GM23248 (cell line): ENCODE results near the gene ACTL10. TPM values are rescaled to one million over a fixed set of nuclear protein-coding genes. Genes with fewer than 3 reads are reported as not detected.

Experiments
- DNase-seq: peaks from one replicate; pipeline ENCODE4 v3.0.0-alpha.2; 2015
- H2AFZ ChIP-seq: fragments of 200-600 bp; sonication (generic); 2 replicates; pipeline ENCODE4 v1.6.1; 2016; ENCODE audit warnings: antibody characterized with exemption
- H3F3A ChIP-seq: fragments of 200-600 bp; sonication (generic); 2 replicates; pipeline ENCODE4 v1.6.1; 2016; ENCODE audit warnings: mild to moderate bottlenecking, antibody characterized with exemption, mixed run types; ENCODE audit not compliant: insufficient read depth
- H3K27ac ChIP-seq: fragments of 200-600 bp; sonication (generic); 2 replicates; pipeline ENCODE4 v1.5.1; 2016; ENCODE audit warnings: mild to moderate bottlenecking
- H3K27me3 ChIP-seq: fragments of 200-600 bp; sonication (generic); replicated peaks from 2 replicates; pipeline ENCODE4 v1.6.1; 2016; ENCODE audit warnings: mild to moderate bottlenecking; ENCODE audit not compliant: insufficient read depth
- H3K36me3 ChIP-seq: fragments of 200-600 bp; sonication (generic); 2 replicates; pipeline ENCODE4 v1.6.1; 2016; ENCODE audit warnings: low read depth, mild to moderate bottlenecking
- H3K4me1 ChIP-seq: fragments of 200-600 bp; sonication (generic); 2 replicates; pipeline ENCODE4 v1.6.1; 2016; ENCODE audit warnings: mild to moderate bottlenecking; ENCODE audit not compliant: insufficient read depth
- H3K4me2 ChIP-seq: fragments of 200-600 bp; sonication (generic); one replicate; pipeline ENCODE4 v1.6.1; 2016; ENCODE audit warnings: mild to moderate bottlenecking; ENCODE audit not compliant: unreplicated experiment
- H3K4me3 ChIP-seq: fragments of 200-600 bp; sonication (generic); 2 replicates; pipeline ENCODE4 v1.5.1; 2016; ENCODE audit warnings: mild to moderate bottlenecking
- H3K79me2 ChIP-seq: fragments of 200-600 bp; sonication (generic); 2 replicates; pipeline ENCODE4 v1.6.1; 2016; ENCODE audit warnings: mild to moderate bottlenecking; ENCODE audit not compliant: insufficient read depth
- H3K9ac ChIP-seq: fragments of 200-600 bp; sonication (generic); 2 replicates; pipeline ENCODE4 v1.6.1; 2016; ENCODE audit warnings: mild to moderate bottlenecking
- H3K9me2 ChIP-seq: fragments of 200-600 bp; sonication (generic); 2 replicates; pipeline ENCODE4 v1.6.1; 2016; ENCODE audit warnings: mixed run types, mild to moderate bottlenecking, moderate library complexity; ENCODE audit not compliant: insufficient read depth
- H3K9me3 ChIP-seq: fragments of 200-600 bp; sonication (generic); one replicate; pipeline ENCODE4 v1.6.1; 2017; ENCODE audit warnings: low read depth
- H4K20me1 ChIP-seq: fragments of 200-600 bp; sonication (generic); 2 replicates; pipeline ENCODE4 v1.6.0; 2016; ENCODE audit not compliant: insufficient read depth
- EZH2 ChIP-seq: fragments of 200-600 bp; sonication (generic); IDR thresholded peaks from 2 replicates; pipeline ENCODE4 v1.6.1; 2018; ENCODE audit warnings: antibody characterized with exemption, mild to moderate bottlenecking; ENCODE audit not compliant: insufficient read depth, poor library complexity, severe bottlenecking
- EZH2phosphoT487 ChIP-seq: fragments of 200-600 bp; sonication (generic); IDR thresholded peaks from 2 replicates; pipeline ENCODE4 v1.6.1; 2018; ENCODE audit warnings: antibody characterized with exemption, moderate library complexity, mild to moderate bottlenecking, low read depth; ENCODE audit not compliant: insufficient read depth
- WGBS, 2 experiments: methylation state at CpG; one replicate each; pipeline ENCODE4 v1.1.6; 2015 to 2017; ENCODE audit warnings: low lambda C conversion rate in 2 of 2, low coverage in 1 of 2; ENCODE audit errors: missing lambda C conversion rate in 2 of 2; 5-methylcytosine and 5-hydroxymethylcytosine counted together
- in situ Hi-C: fragments of 300-500 bp; cut with MboI; formaldehyde crosslinking; loops from 2 replicates; pipeline ENCODE4 v1.15.0; 2020
- polyA plus RNA-seq: library from polyadenylated mRNA; unstranded; fragments of >200 nt; fragmentation: Nextera tagmentation; extraction: Ambion mirVana; gene quantifications from 2 replicates; pipeline ENCODE4 v1.2.1, GENCODE V29; 2016
- total RNA-seq: library from RNA; depleted of rRNA; stranded (reverse); fragments of >200 nt; shearing (Covaris generic); gene quantifications from 2 replicates; pipeline ENCODE4 v1.2.3, GENCODE V29; 2014; rRNA removed

The ACTL10 gene
- total and polyA plus RNA-seq, 2 experiments from 2014 or later, result 1.7 to 3.4 TPM

DNA sequence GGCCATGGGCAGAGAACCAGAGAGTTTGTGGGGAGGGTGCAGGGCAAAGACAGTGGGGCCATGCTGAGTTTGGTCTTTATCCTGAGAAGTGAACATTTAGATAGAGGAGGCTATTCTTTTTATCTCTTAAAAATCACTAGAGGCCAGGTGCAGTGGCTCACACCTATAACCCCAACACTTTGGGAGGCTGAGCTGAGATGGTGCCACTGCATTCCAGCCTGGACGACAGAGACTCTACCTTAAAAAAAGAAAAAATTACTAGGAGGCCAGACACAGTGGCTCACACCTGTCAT is 44.6 kb downstream of the ACTL10 start:
- DNase-seq, result no peak
- TF ChIP-seq EZH2 (no peak), EZH2phosphoT487 (no peak)
- in situ Hi-C loops, result no loop called here
- H3K9me3 ChIP-seq, result no peaks in the 10 kb centered on the region
- H3K36me3 ChIP-seq, result no peaks in the 10 kb centered on the region
- H3K79me2 ChIP-seq, result no peaks in the 10 kb centered on the region
- no peaks in the 10 kb centered on the region for H3K4me1 ChIP-seq
- H3K9me2 ChIP-seq, result no peaks in the 10 kb centered on the region
- WGBS, 2 experiments, result 33 to 76% methylated on average over 1 of the region's 1 CpG
- no peaks in the 10 kb centered on the region for H3F3A ChIP-seq
- no peak overlapping the region for H3K27ac ChIP-seq
- no peak overlapping the region for H2AFZ ChIP-seq
- H3K4me3 ChIP-seq, result no peak overlapping the region
- H4K20me1 ChIP-seq, result no peaks in the 10 kb centered on the region
- no peak overlapping the region for H3K9ac ChIP-seq
- H3K27me3 ChIP-seq, result no peaks in the 10 kb centered on the region
- H3K4me2 ChIP-seq, result no peak overlapping the region

DNA sequence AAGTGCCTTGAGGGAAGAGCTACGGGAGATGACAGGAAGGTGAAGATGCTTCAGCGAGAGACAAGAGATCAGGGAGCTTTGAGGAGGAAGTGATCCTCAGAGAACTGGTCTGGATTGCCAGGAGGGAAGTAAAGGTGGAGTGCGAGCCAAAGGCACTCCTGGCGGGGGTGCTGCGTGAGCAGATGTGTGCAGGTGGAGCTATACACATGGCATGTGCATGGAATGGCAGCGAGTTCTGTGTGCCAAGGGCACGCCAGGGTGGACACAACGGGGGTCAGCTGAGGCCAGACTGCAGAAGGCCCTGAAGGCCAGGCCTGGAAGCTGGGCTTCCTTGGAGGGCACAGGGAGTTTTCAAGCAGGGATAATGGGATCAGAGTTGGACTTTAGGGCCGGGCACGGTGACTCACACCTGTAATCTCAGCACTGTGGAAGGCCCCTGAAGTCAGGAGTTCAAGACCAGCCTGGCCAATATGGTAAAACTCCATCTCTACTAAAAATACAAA is 47.2 kb downstream of the ACTL10 start:
- 82 to 87% methylated on average over 10 of the region's 10 CpGs for WGBS, 2 experiments
- TF ChIP-seq EZH2phosphoT487 (no peak), EZH2 (no peak)
- H3K79me2 ChIP-seq, result 0 out of 2 replicates have a peak, but pooled peaks cover 1% of the 10 kb centered on the region

DNA sequence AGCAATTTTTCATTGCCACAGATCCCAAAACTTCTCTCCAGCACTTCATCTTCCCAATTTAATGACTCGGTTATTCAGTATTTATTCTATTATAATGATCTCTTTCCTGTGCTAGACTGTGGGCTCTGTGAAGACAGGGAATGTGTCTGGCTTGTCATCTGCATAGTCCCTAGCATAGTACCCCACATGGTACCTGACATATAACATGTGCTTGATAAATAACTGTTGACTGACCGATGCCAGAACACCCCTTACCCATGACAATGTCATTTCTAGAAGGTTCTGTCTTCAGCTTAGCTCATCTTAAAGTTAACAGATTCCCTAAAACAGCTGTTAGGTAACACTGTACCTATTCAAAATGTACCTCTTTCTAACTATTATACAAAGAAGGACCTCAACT is 49.8 kb downstream of the ACTL10 start:
- no peaks in the 10 kb centered on the region for H3K9me3 ChIP-seq
- no peak overlapping the region for H3K27ac ChIP-seq
- no peak overlapping the region for H2AFZ ChIP-seq
- no peaks in the 10 kb centered on the region for H3K36me3 ChIP-seq
- DNase-seq, result no peak
- H3K79me2 ChIP-seq, result 0 out of 2 replicates have a peak, but pooled peaks cover 8% of the 10 kb centered on the region
- no peak overlapping the region for H3K9ac ChIP-seq
- TF ChIP-seq EZH2 (no peak), EZH2phosphoT487 (no peak)
- H3K4me3 ChIP-seq, result no peak overlapping the region
- H3F3A ChIP-seq, result no peaks in the 10 kb centered on the region
- H3K27me3 ChIP-seq, result no peaks in the 10 kb centered on the region
- in situ Hi-C loops, result no loop called here
- no peaks in the 10 kb centered on the region for H4K20me1 ChIP-seq
- no peak overlapping the region for H3K4me2 ChIP-seq
- 93% methylated on average over 2 of the region's 2 CpGs for WGBS, 2 experiments
- no peaks in the 10 kb centered on the region for H3K9me2 ChIP-seq
- H3K4me1 ChIP-seq, result no peaks in the 10 kb centered on the region

More for the DNA sequence above, 47.2 kb downstream of the ACTL10 start:
- no peaks in the 10 kb centered on the region for H4K20me1 ChIP-seq
- no peak overlapping the region for H3K4me3 ChIP-seq
- no peak for DNase-seq
- H3K36me3 ChIP-seq, result no peaks in the 10 kb centered on the region
- no peak overlapping the region for H3K27ac ChIP-seq
- no peaks in the 10 kb centered on the region for H3K9me2 ChIP-seq
- in situ Hi-C loops, result no loop called here
- no peak overlapping the region for H3K4me2 ChIP-seq
- H3K4me1 ChIP-seq, result no peaks in the 10 kb centered on the region
- H3K9ac ChIP-seq, result no peak overlapping the region
- no peaks in the 10 kb centered on the region for H3K27me3 ChIP-seq
- H3F3A ChIP-seq, result no peaks in the 10 kb centered on the region
- H2AFZ ChIP-seq, result no peak overlapping the region
- no peaks in the 10 kb centered on the region for H3K9me3 ChIP-seq

Other genes with a start within 250 kb of the ACTL10 start
- gene SNTA1, start 223.2 kb upstream of the ACTL10 start, total RNA-seq, result 24.2 and 24.5 TPM in 2 replicates
- gene SNTA1, start 223.2 kb upstream of the ACTL10 start, polyA plus RNA-seq, result 10.2 and 11.2 TPM in 2 replicates
- gene CBFA2T2, start 176.8 kb upstream of the ACTL10 start, total RNA-seq, result 5.3 and 8.6 TPM in 2 replicates
- 8.4 and 8.7 TPM in 2 replicates for gene CBFA2T2, start 176.8 kb upstream of the ACTL10 start, polyA plus RNA-seq
- gene C20orf144, start 4.6 kb upstream of the ACTL10 start, total RNA-seq, result 0.63 TPM in 1 of 2 replicates, not detected in the other
- 0.25 and 0.41 TPM in 2 replicates for gene C20orf144, start 4.6 kb upstream of the ACTL10 start, polyA plus RNA-seq
- 27.1 and 27.3 TPM in 2 replicates for gene NECAB3, start 7.5 kb downstream of the ACTL10 start, total RNA-seq
- 11.0 and 13.4 TPM in 2 replicates for gene NECAB3, start 7.5 kb downstream of the ACTL10 start, polyA plus RNA-seq
- gene E2F1, start 19.4 kb downstream of the ACTL10 start, total RNA-seq, result 9.0 and 12.9 TPM in 2 replicates
- 4.3 and 4.9 TPM in 2 replicates for gene E2F1, start 19.4 kb downstream of the ACTL10 start, polyA plus RNA-seq
- 5.9 and 14.3 TPM in 2 replicates for gene PXMP4, start 53.4 kb downstream of the ACTL10 start, total RNA-seq
- 14.1 and 16.4 TPM in 2 replicates for gene PXMP4, start 53.4 kb downstream of the ACTL10 start, polyA plus RNA-seq
- gene ZNF341, start 65.1 kb downstream of the ACTL10 start, total RNA-seq, result 2.3 and 2.5 TPM in 2 replicates
- gene ZNF341, start 65.1 kb downstream of the ACTL10 start, polyA plus RNA-seq, result 2.8 and 2.9 TPM in 2 replicates
- 35.3 and 48.2 TPM in 2 replicates for gene CHMP4B, start 144.4 kb downstream of the ACTL10 start, total RNA-seq
- 4.7 and 5.5 TPM in 2 replicates for gene CHMP4B, start 144.4 kb downstream of the ACTL10 start, polyA plus RNA-seq